Measurements from ENCODE around the gene ZPBP. TPM values are rescaled to one million over a fixed set of nuclear protein-coding genes. Genes with fewer than 3 reads are reported as not detected.
A peak's percentile ranks its signal among the peaks of the same experiment; 100 is the strongest.

Gene ZPBP
- not detected in 2 replicates for total RNA-seq (2014; rRNA removed; shearing (Covaris generic))
- polyA plus RNA-seq (2015; cell fraction: cytosol; rRNA removed) = not detected in 2 replicates
- not detected in 2 replicates for polyA plus RNA-seq (2015; cell fraction: nucleus; rRNA removed)

- in situ Hi-C loops (cut with HindIII; ENCODE audit: low pct_unique_long_range_greater_than_20kb, low sequenced_read_pairs) = no loop called here
Measured at GRCh38 chr7:50092579-50093491, at the start of gene ZPBP. Gene ZPBP, minus strand, starts transcription at chr7:50093246. Its CDS starts 52 bp downstream, at chr7:50093194.

GRCh38 chr7:50142425-50143017 lies 49.5 kb upstream of the ZPBP start:
- in situ Hi-C loops (cut with HindIII; ENCODE audit: low pct_unique_long_range_greater_than_20kb, low sequenced_read_pairs) = no loop called here
- DNase-seq (ENCODE audit: low read depth, low spot score) = peak; percentile 59

More at GRCh38 chr7:50092579-50093491, at the start of gene ZPBP:
- peak; percentile 73 for DNase-seq (ENCODE audit: low read depth, low spot score)

- no peak for DNase-seq (ENCODE audit: low read depth, low spot score)
- in situ Hi-C loops (cut with HindIII; ENCODE audit: low pct_unique_long_range_greater_than_20kb, low sequenced_read_pairs) = no loop called here
Measured at GRCh38 chr7:50141854-50142253, 48.8 kb upstream of the ZPBP start.

- in situ Hi-C loops (cut with HindIII; ENCODE audit: low pct_unique_long_range_greater_than_20kb, low sequenced_read_pairs) = no loop called here
- DNase-seq (ENCODE audit: low read depth, low spot score) = no peak
Measured at GRCh38 chr7:50141131-50141530, 48.1 kb upstream of the ZPBP start.

GRCh38 chr7:50140688-50141087 lies 47.6 kb upstream of the ZPBP start:
- in situ Hi-C loops (cut with HindIII; ENCODE audit: low pct_unique_long_range_greater_than_20kb, low sequenced_read_pairs) = no loop called here
- no peak for DNase-seq (ENCODE audit: low read depth, low spot score)

GRCh38 chr7:50138101-50138500 lies 45.1 kb upstream of the ZPBP start:
- in situ Hi-C loops (cut with HindIII; ENCODE audit: low pct_unique_long_range_greater_than_20kb, low sequenced_read_pairs) = no loop called here
- no peak for DNase-seq (ENCODE audit: low read depth, low spot score)

- in situ Hi-C loops (cut with HindIII; ENCODE audit: low pct_unique_long_range_greater_than_20kb, low sequenced_read_pairs) = no loop called here
Measured at GRCh38 chr7:50125766-50126165, 32.7 kb upstream of the ZPBP start.

GRCh38 chr7:50121286-50121685 lies 28.2 kb upstream of the ZPBP start:
- no peak for DNase-seq (ENCODE audit: low read depth, low spot score)
- in situ Hi-C loops (cut with HindIII; ENCODE audit: low pct_unique_long_range_greater_than_20kb, low sequenced_read_pairs) = no loop called here

More at GRCh38 chr7:50125766-50126165, 32.7 kb upstream of the ZPBP start:
- no peak for DNase-seq (ENCODE audit: low read depth, low spot score)

- DNase-seq (ENCODE audit: low read depth, low spot score) = peak; percentile 44
Measured at GRCh38 chr7:50119815-50120637, 27.0 kb upstream of the ZPBP start.

GRCh38 chr7:50112250-50112649 lies 19.2 kb upstream of the ZPBP start:
- in situ Hi-C loops (cut with HindIII; ENCODE audit: low pct_unique_long_range_greater_than_20kb, low sequenced_read_pairs) = no loop called here
- DNase-seq (ENCODE audit: low read depth, low spot score) = no peak

More at GRCh38 chr7:50119815-50120637, 27.0 kb upstream of the ZPBP start:
- in situ Hi-C loops (cut with HindIII; ENCODE audit: low pct_unique_long_range_greater_than_20kb, low sequenced_read_pairs) = no loop called here

GRCh38 chr7:50101873-50102272 lies 8.8 kb upstream of the ZPBP start:
- in situ Hi-C loops (cut with HindIII; ENCODE audit: low pct_unique_long_range_greater_than_20kb, low sequenced_read_pairs) = no loop called here
- DNase-seq (ENCODE audit: low read depth, low spot score) = no peak

- DNase-seq (ENCODE audit: low read depth, low spot score) = no peak
- in situ Hi-C loops (cut with HindIII; ENCODE audit: low pct_unique_long_range_greater_than_20kb, low sequenced_read_pairs) = no loop called here
Measured at GRCh38 chr7:50095634-50096033, 2.6 kb upstream of the ZPBP start.

GRCh38 chr7:50088463-50089129 lies 4.5 kb downstream of the ZPBP start:
- DNase-seq (ENCODE audit: low read depth, low spot score) = no peak
- in situ Hi-C loops (cut with HindIII; ENCODE audit: low pct_unique_long_range_greater_than_20kb, low sequenced_read_pairs) = no loop called here

- in situ Hi-C loops (cut with HindIII; ENCODE audit: low pct_unique_long_range_greater_than_20kb, low sequenced_read_pairs) = no loop called here
- no peak for DNase-seq (ENCODE audit: low read depth, low spot score)
Measured at GRCh38 chr7:50085344-50085743, 7.7 kb downstream of the ZPBP start.

GRCh38 chr7:50073093-50073492 lies 20.0 kb downstream of the ZPBP start:
- in situ Hi-C loops (cut with HindIII; ENCODE audit: low pct_unique_long_range_greater_than_20kb, low sequenced_read_pairs) = no loop called here
- no peak for DNase-seq (ENCODE audit: low read depth, low spot score)

GRCh38 chr7:50069613-50070012 lies 23.4 kb downstream of the ZPBP start:
- in situ Hi-C loops (cut with HindIII; ENCODE audit: low pct_unique_long_range_greater_than_20kb, low sequenced_read_pairs) = no loop called here
- DNase-seq (ENCODE audit: low read depth, low spot score) = peak; percentile 37

- in situ Hi-C loops (cut with HindIII; ENCODE audit: low pct_unique_long_range_greater_than_20kb, low sequenced_read_pairs) = no loop called here
- peak; percentile 46 for DNase-seq (ENCODE audit: low read depth, low spot score)
Measured at GRCh38 chr7:50068850-50069551, 24.0 kb downstream of the ZPBP start.
